T-helper 2 cell treated with Interferon-gamma antibody and Interleukin-4, amounts not matched to agents 5 μg/mL and 100 μg/mL, for 36 hours (primary cell): Measurements from ENCODE around the gene GRK6.
"Not testable (repeated sequence)": the region's sequence is repeated elsewhere in the genome, so short reads cannot be mapped to it uniquely, and the experiment has no call there.

Source experiments
- DNase-seq: peaks from one replicate; pipeline ENCODE4 v3.0.0; 2021; ENCODE audit warnings: low spot score
- H3K27ac Mint-ChIP-seq: one replicate; pipeline ENCODE4 v1.8.0; 2021; ENCODE audit warnings: mild to moderate bottlenecking, mixed read lengths
- H3K27me3 Mint-ChIP-seq: one replicate; pipeline ENCODE4 v1.8.0; 2021; ENCODE audit warnings: low read depth, mixed read lengths
- H3K36me3 Mint-ChIP-seq: one replicate; pipeline ENCODE4 v1.8.0; 2021; ENCODE audit warnings: low read depth, mixed read lengths
- H3K4me1 Mint-ChIP-seq: one replicate; pipeline ENCODE4 v1.8.0; 2021; ENCODE audit warnings: low read depth, mixed read lengths
- H3K4me3 Mint-ChIP-seq: one replicate; pipeline ENCODE4 v1.8.0; 2022; ENCODE audit warnings: mild to moderate bottlenecking, moderate library complexity, mixed read lengths
- H3K9me3 Mint-ChIP-seq: one replicate; pipeline ENCODE4 v1.8.0; 2021; ENCODE audit warnings: mixed read lengths

The GRK6 gene

GRCh38 chr5:177405312-177405711 lies 21.2 kb upstream of the GRK6 start:
- no peak overlapping the region for H3K4me3 Mint-ChIP-seq

GRCh38 chr5:177405805-177406204 lies 20.7 kb upstream of the GRK6 start:
- Mint-ChIP-seq H3K9me3 (no peaks in the 10 kb centered on the region), H3K27me3 (peaks cover 24% of the 10 kb centered on the region), H3K4me3 (no peak overlapping the region), H3K36me3 (no peaks in the 10 kb centered on the region), H3K27ac (no peak overlapping the region), H3K4me1 (peaks cover 21% of the 10 kb centered on the region)
- no peak for DNase-seq

More at GRCh38 chr5:177405312-177405711, 21.2 kb upstream of the GRK6 start:
- no peak for DNase-seq
- H3K27me3 Mint-ChIP-seq = peaks cover 24% of the 10 kb centered on the region
- no peaks in the 10 kb centered on the region for H3K36me3 Mint-ChIP-seq
- no peak overlapping the region for H3K27ac Mint-ChIP-seq
- H3K9me3 Mint-ChIP-seq = no peaks in the 10 kb centered on the region
- H3K4me1 Mint-ChIP-seq = peaks cover 16% of the 10 kb centered on the region

- Mint-ChIP-seq H3K4me1 (peaks cover 19% of the 10 kb centered on the region), H3K4me3 (no peak within 1 kb of the TSS)
Measured at GRCh38 chr5:177409043-177409801, 17.3 kb upstream of the GRK6 start, which contains the start of gene F12. Gene F12 (minus strand): TSS chr5:177409564. CDS start chr5:177409527, 37 bp downstream.

GRCh38 chr5:177410575-177410974 lies 15.9 kb upstream of the GRK6 start:
- Mint-ChIP-seq H3K27ac (peak overlapping the region; percentile 37), H3K4me1 (peaks cover 24% of the 10 kb centered on the region), H3K36me3 (no peaks in the 10 kb centered on the region), H3K27me3 (peaks cover 1% of the 10 kb centered on the region), H3K9me3 (no peaks in the 10 kb centered on the region), H3K4me3 (no peak overlapping the region)
- no peak for DNase-seq

More at GRCh38 chr5:177409043-177409801, 17.3 kb upstream of the GRK6 start, which contains the start of gene F12:
- no peak for DNase-seq
- H3K9me3 Mint-ChIP-seq = no peaks in the 10 kb centered on the region
- H3K27me3 Mint-ChIP-seq = peaks cover 1% of the 10 kb centered on the region
- H3K27ac Mint-ChIP-seq = peak within 1 kb of the TSS; percentile 37
- no peaks in the 10 kb centered on the region for H3K36me3 Mint-ChIP-seq

- Mint-ChIP-seq H3K27me3 (peaks cover 1% of the 10 kb centered on the region), H3K36me3 (no peaks in the 10 kb centered on the region), H3K4me1 (peaks cover 24% of the 10 kb centered on the region), H3K27ac (no peak overlapping the region), H3K4me3 (no peak overlapping the region), H3K9me3 (no peaks in the 10 kb centered on the region)
- no peak for DNase-seq
Measured at GRCh38 chr5:177412603-177413233, 13.8 kb upstream of the GRK6 start.

GRCh38 chr5:177414481-177414880 lies 12.0 kb upstream of the GRK6 start:
- no peak overlapping the region for H3K27ac Mint-ChIP-seq
- no peak for DNase-seq
- H3K9me3 Mint-ChIP-seq = no peaks in the 10 kb centered on the region
- no peaks in the 10 kb centered on the region for H3K27me3 Mint-ChIP-seq
- H3K36me3 Mint-ChIP-seq = no peaks in the 10 kb centered on the region
- H3K4me1 Mint-ChIP-seq = peaks cover 24% of the 10 kb centered on the region
- no peak overlapping the region for H3K4me3 Mint-ChIP-seq

- not testable (repeated sequence) for H3K36me3 Mint-ChIP-seq, H3K27me3 Mint-ChIP-seq
- H3K4me1 Mint-ChIP-seq = peaks cover 14% of the 10 kb centered on the region
Measured at GRCh38 chr5:177417081-177417480, 9.4 kb upstream of the GRK6 start.

GRCh38 chr5:177419046-177419445 lies 7.4 kb upstream of the GRK6 start:
- Mint-ChIP-seq H3K9me3 (no peaks in the 10 kb centered on the region), H3K27ac (no peak overlapping the region), H3K27me3 (no peaks in the 10 kb centered on the region), H3K4me1 (peaks cover 6% of the 10 kb centered on the region), H3K36me3 (no peaks in the 10 kb centered on the region), H3K4me3 (no peak overlapping the region)
- DNase-seq = no peak

More at GRCh38 chr5:177417081-177417480, 9.4 kb upstream of the GRK6 start:
- not testable (repeated sequence) for DNase-seq, H3K4me3 Mint-ChIP-seq, H3K27ac Mint-ChIP-seq, H3K9me3 Mint-ChIP-seq

GRCh38 chr5:177420472-177420871 lies 6.0 kb upstream of the GRK6 start:
- H3K27ac Mint-ChIP-seq, H3K36me3 Mint-ChIP-seq, DNase-seq, H3K4me3 Mint-ChIP-seq, H3K9me3 Mint-ChIP-seq, H3K27me3 Mint-ChIP-seq: not testable (repeated sequence)
- H3K4me1 Mint-ChIP-seq = peaks cover 14% of the 10 kb centered on the region

- Mint-ChIP-seq H3K27ac (no peak overlapping the region), H3K27me3 (peaks cover under 1% of the 10 kb centered on the region), H3K4me1 (peaks cover 18% of the 10 kb centered on the region), H3K36me3 (no peaks in the 10 kb centered on the region), H3K4me3 (no peak overlapping the region), H3K9me3 (no peaks in the 10 kb centered on the region)
- DNase-seq = no peak
Measured at GRCh38 chr5:177421062-177421798, 5.2 kb upstream of the GRK6 start.

- peaks cover 30% of the 10 kb centered on the region for H3K4me1 Mint-ChIP-seq
- peaks cover 2% of the 10 kb centered on the region for H3K27me3 Mint-ChIP-seq
- peaks cover 15% of the 10 kb centered on the region for H3K36me3 Mint-ChIP-seq
- H3K4me3 Mint-ChIP-seq = no peak overlapping the region
- H3K27ac Mint-ChIP-seq = no peak overlapping the region
- DNase-seq = no peak
- H3K9me3 Mint-ChIP-seq = no peaks in the 10 kb centered on the region
Measured at GRCh38 chr5:177423671-177424070, 2.8 kb upstream of the GRK6 start.

GRCh38 chr5:177425196-177425800 lies 1.2 kb upstream of the GRK6 start:
- Mint-ChIP-seq H3K27ac (peak overlapping the region; percentile 97), H3K36me3 (peaks cover 30% of the 10 kb centered on the region), H3K4me1 (peaks cover 47% of the 10 kb centered on the region), H3K4me3 (peak overlapping the region; percentile 95), H3K27me3 (peaks cover 2% of the 10 kb centered on the region), H3K9me3 (no peaks in the 10 kb centered on the region)
- no peak for DNase-seq

GRCh38 chr5:177425801-177426565 lies 493 bp upstream of the GRK6 start:
- DNase-seq = peak; percentile 99
- H3K36me3 Mint-ChIP-seq = peaks cover 37% of the 10 kb centered on the region
- H3K4me3 Mint-ChIP-seq = peak overlapping the region; percentile 95
- peaks cover 54% of the 10 kb centered on the region for H3K4me1 Mint-ChIP-seq
- H3K27ac Mint-ChIP-seq = peak overlapping the region; percentile 97
- H3K27me3 Mint-ChIP-seq = peaks cover 2% of the 10 kb centered on the region
- H3K9me3 Mint-ChIP-seq = no peaks in the 10 kb centered on the region
